Measurements from ENCODE around the gene NRL. TPM values are rescaled to one million over a fixed set of nuclear protein-coding genes. Genes with fewer than 3 reads are reported as not detected.

The NRL gene
- total and polyA plus RNA-seq, 2 donors (not counting 3 experiments of a cell fraction or from before 2014, with no cell fraction given): 0.71 to 1.1 TPM

GRCh38 chr14:24130717-24131548, 16.2 kb upstream of the NRL start:
- H4K20me1 ChIP-seq (replicated peaks; ENCODE audit: control insufficient read depth, extremely low read depth, insufficient read depth, low read length): no peaks in the 10 kb centered on the region
- FAIRE-seq (no peak), DNase-seq (ENCODE audit: low read depth, low spot score) (no peak)
- no peaks in the 10 kb centered on the region for H3K9me3 ChIP-seq (replicated peaks; ENCODE audit: control insufficient read depth, insufficient read depth, low read length)
- dilution Hi-C loops (cut with MboI; ENCODE audit: extremely low pct_ligation_motif_present, low sequenced_read_pairs): no loop called here
- intact Hi-C loops (cut with micrococcal nuclease): no loop called here
- H2AFZ ChIP-seq (ENCODE audit: low read depth, low read length): no peak overlapping the region
- CTCF ChIA-PET: no interaction called here
- TF ChIP-seq EZH2 (IDR thresholded peaks at IDR 0.05; ENCODE audit: borderline replicate concordance, low read depth, low read length, severe bottlenecking) (no peak), MAX (IDR thresholded peaks at IDR 0.05; ENCODE audit: insufficient read depth, insufficient read length) (no peak), JUN (IDR thresholded peaks at IDR 0.05; ENCODE audit: borderline replicate concordance, insufficient read depth, insufficient read length, low read depth) (no peak), GATA2 (IDR thresholded peaks at IDR 0.05; ENCODE audit: insufficient read depth, insufficient read length, low read depth, low read length) (no peak), CTCF (IDR thresholded peaks at IDR 0.05; ENCODE audit: extremely low read depth in 1 of 2, insufficient read depth in 1 of 2, low read depth in 1 of 2, low read length in 2 of 2) (no peak), MYC (IDR thresholded peaks at IDR 0.05; ENCODE audit: low read depth, low read length) (no peak), FOS (IDR thresholded peaks at IDR 0.05; ENCODE audit: borderline replicate concordance, insufficient read depth, low read length) (no peak)
- no peaks in the 10 kb centered on the region for H3K79me2 ChIP-seq (ENCODE audit: control insufficient read depth, insufficient read depth, low read length)
- no peak overlapping the region for H3K27ac ChIP-seq (ENCODE audit: insufficient read depth, low read depth, low read length)
- no peaks in the 10 kb centered on the region for H3K9me1 ChIP-seq (replicated peaks; ENCODE audit: control insufficient read depth, extremely low read depth, insufficient read depth, low read length)
- H3K27me3 ChIP-seq (ENCODE audit: control insufficient read depth in 2 of 2, insufficient read depth in 2 of 2, low read length in 2 of 2): no peaks in the 10 kb centered on the region
- no peak overlapping the region for H3K9ac ChIP-seq (replicated peaks; ENCODE audit: extremely low read depth, insufficient read depth, low read length)
- H3K4me3 ChIP-seq (replicated peaks in 1 of 3; ENCODE audit: insufficient read depth in 1 of 3, low read depth in 1 of 3, low read length in 3 of 3): no peak overlapping the region
- no TSS peak for BruUV-seq (replicated peaks)
- POLR2A ChIA-PET: interaction anchor here (0.6 kb wide), 1 partner anchor 16 kb away, joined by 3 read pairs; the partner anchor contains the start of gene PSME2
- H3K4me2 ChIP-seq (ENCODE audit: insufficient read depth, low read length): no peak overlapping the region
- no peaks in the 10 kb centered on the region for H3K36me3 ChIP-seq (ENCODE audit: control insufficient read depth in 2 of 2, extremely low read depth in 1 of 2, insufficient read depth in 2 of 2, low read length in 2 of 2)
- H3K4me1 ChIP-seq (ENCODE audit: control insufficient read depth, extremely low read depth, insufficient read depth, low read length): peaks cover 4% of the 10 kb centered on the region

Measured in endothelial cell of umbilical vein (primary cell).